IPS-NIHi7 (cell line): Measurements from ENCODE around the gene SFXN3.

Experiments
- DNase-seq: peaks from one replicate; pipeline ENCODE4 v3.0.0; 2012; ENCODE audit warnings: mixed read lengths; ENCODE audit errors: extremely low spot score

Gene SFXN3

GRCh38 chr10:101000127-101000914, 30.7 kb upstream of the SFXN3 start:
- DNase-seq, result no peak

- no peak for DNase-seq
Observed at GRCh38 chr10:101000915-101001658, 29.9 kb upstream of the SFXN3 start.

- DNase-seq, result no peak
Observed at GRCh38 chr10:101001659-101002035, 29.4 kb upstream of the SFXN3 start.

- no peak for DNase-seq
Observed at GRCh38 chr10:101002456-101002855, 28.6 kb upstream of the SFXN3 start.

GRCh38 chr10:101003639-101004206, 27.3 kb upstream of the SFXN3 start:
- DNase-seq, result no peak

- DNase-seq, result no peak
Observed at GRCh38 chr10:101005361-101005760, 25.7 kb upstream of the SFXN3 start.

- no peak for DNase-seq
Observed at GRCh38 chr10:101005869-101006567, 25.0 kb upstream of the SFXN3 start.

- no peak for DNase-seq
Observed at GRCh38 chr10:101006593-101007098, 24.4 kb upstream of the SFXN3 start.

GRCh38 chr10:101007099-101007711, 23.8 kb upstream of the SFXN3 start:
- DNase-seq, result no peak

GRCh38 chr10:101007915-101008822, 22.9 kb upstream of the SFXN3 start:
- DNase-seq, result no peak

GRCh38 chr10:101008823-101009423, 22.1 kb upstream of the SFXN3 start:
- no peak for DNase-seq

- no peak for DNase-seq
Observed at GRCh38 chr10:101010329-101010728, 20.7 kb upstream of the SFXN3 start.

GRCh38 chr10:101011517-101012423, 19.3 kb upstream of the SFXN3 start:
- DNase-seq, result peak; percentile 64

GRCh38 chr10:101012525-101013364, 18.3 kb upstream of the SFXN3 start:
- DNase-seq, result peak; percentile 76

- no peak for DNase-seq
Observed at GRCh38 chr10:101013365-101013825, 17.6 kb upstream of the SFXN3 start.

GRCh38 chr10:101014230-101014884, 16.7 kb upstream of the SFXN3 start:
- peak; percentile 78 for DNase-seq

GRCh38 chr10:101014966-101015581, 16.0 kb upstream of the SFXN3 start:
- no peak for DNase-seq
